ENCODE results near the gene GPR137. TPM values are rescaled to one million over a fixed set of nuclear protein-coding genes. Genes with fewer than 3 reads are reported as not detected.

The GPR137 gene
- total and polyA plus RNA-seq, 9 of the 15 experiments (the other 6 are each of a cell fraction or from before 2014, with no cell fraction given): 0.32 to 26.7 (median 10.7) TPM

DNA sequence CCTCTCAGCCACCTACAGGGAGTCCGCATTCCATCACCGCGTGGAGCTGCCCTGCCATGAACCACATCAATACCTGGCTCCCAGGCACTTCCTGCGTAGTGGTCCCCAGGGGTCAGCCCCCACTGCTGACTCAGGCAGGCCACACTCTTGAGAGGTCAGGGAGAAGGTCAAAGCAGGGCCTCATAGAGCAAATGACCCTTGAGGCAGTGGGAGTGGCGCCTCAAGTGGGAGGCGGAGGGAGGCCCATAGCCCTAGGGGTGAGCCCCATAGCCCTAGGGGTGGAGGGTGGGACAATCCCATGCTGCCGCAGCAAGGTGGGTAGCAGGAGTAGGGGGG, 37.2 kb downstream of the GPR137 start:
- peak; percentile 42 for FAIRE-seq
- Histone ChIP-seq H3K27ac (ENCODE audit: extremely low read depth, low read depth, low read length) (no peak overlapping the region), H3K4me3 (no peak overlapping the region), H3K36me3 (ENCODE audit: control insufficient read depth, insufficient read depth, low read length) (peaks cover 26% of the 10 kb centered on the region; the same call in 1 of the 3 replicates), H3K27me3 (ENCODE audit: control insufficient read depth in 2 of 2, insufficient read depth in 2 of 2, low read length in 2 of 2) (no peaks in the 10 kb centered on the region), H2AFZ (ENCODE audit: low read depth, low read length) (no peak overlapping the region), H3K9ac (ENCODE audit: insufficient read depth in 1 of 2, low read depth in 2 of 2, low read length in 2 of 2) (peak overlapping the region in 1 of 2 experiments; percentile 87; a peak in 2 of 4 replicates), H3K4me2 (ENCODE audit: insufficient read depth, low read length) (no peak overlapping the region; the same call in 1 of the 2 replicates), H3K79me2 (ENCODE audit: control insufficient read depth, insufficient read depth, low read length) (peaks cover 18% of the 10 kb centered on the region), H4K20me1 (replicated peaks; ENCODE audit: control insufficient read depth, insufficient read depth, low read length) (no peaks in the 10 kb centered on the region), H3K9me3 (replicated peaks; ENCODE audit: control insufficient read depth, insufficient read depth, low read depth, low read length) (no peaks in the 10 kb centered on the region), H3K4me1 (replicated peaks in 1 of 2; ENCODE audit: control insufficient read depth in 2 of 2, insufficient read depth in 2 of 2, low read length in 2 of 2) (peaks cover 10 to 41% of the 10 kb centered on the region in 2 experiments; a peak in 4 of 5 replicates), H3K9me1 (ENCODE audit: control insufficient read depth, insufficient read depth, low read length) (no peaks in the 10 kb centered on the region)
- BruUV-seq (replicated peaks): no TSS peak
- POLR2A ChIA-PET: interaction anchor here (0.5 to 1.2 kb wide), 5 partner anchors 8 to 661 kb away, joined by 3 to 15 read pairs (median 3); no protein-coding TSS in a partner anchor
- ATAC-seq: peak; percentile 32
- CTCF ChIA-PET (ENCODE audit: low intra/inter-chr PET ratio): no interaction called here
- in situ Hi-C loops (cut with MboI): no loop called here
- 57% methylated on average over 7 of the region's 7 CpGs for WGBS (ENCODE audit: insufficient coverage, low coverage, missing lambda C conversion rate)
- peak; percentile 42 to 58 (median 44) for DNase-seq (ENCODE audit: extremely low read depth in 1 of 4, low spot score in 3 of 4)
- intact Hi-C loops (cut with micrococcal nuclease): no loop called here
- no peak for TF ChIP-seq FOXM1 (IDR thresholded peaks at IDR 0.05; ENCODE audit: low read depth)
- TF ChIP-seq FOXM1 (CRISPR knock-in tag; IDR thresholded peaks at IDR 0.05; ENCODE audit: low read depth): 0 out of 2 replicates have a peak, but pooled peaks have one; percentile 5
- no peak for TF ChIP-seq ZSCAN29 (IDR thresholded peaks at IDR 0.05)
- TF ChIP-seq, protein P1, sequence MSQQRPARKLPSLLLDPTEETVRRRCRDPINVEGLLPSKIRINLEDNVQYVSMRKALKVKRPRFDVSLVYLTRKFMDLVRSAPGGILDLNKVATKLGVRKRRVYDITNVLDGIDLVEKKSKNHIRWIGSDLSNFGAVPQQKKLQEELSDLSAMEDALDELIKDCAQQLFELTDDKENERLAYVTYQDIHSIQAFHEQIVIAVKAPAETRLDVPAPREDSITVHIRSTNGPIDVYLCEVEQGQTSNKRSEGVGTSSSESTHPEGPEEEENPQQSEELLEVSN (IDR thresholded peaks at IDR 0.05; ENCODE audit: borderline replicate concordance in 1 of 2, extremely low read depth in 1 of 2, insufficient read depth in 1 of 2, insufficient read length in 1 of 2, low read depth in 1 of 2, low read length in 1 of 2, poor library complexity in 1 of 2, severe bottlenecking in 1 of 2): no peak
- TF ChIP-seq POLR2G (IDR thresholded peaks at IDR 0.05; ENCODE audit: low read depth, low read length): peak; percentile 40
- TF ChIP-seq MED1 (CRISPR knock-in tag; IDR thresholded peaks at IDR 0.05; ENCODE audit: borderline replicate concordance): no peak
- TF ChIP-seq BHLHE40 (IDR thresholded peaks at IDR 0.05; ENCODE audit: low read length): no peak
- TF ChIP-seq, protein P2, sequence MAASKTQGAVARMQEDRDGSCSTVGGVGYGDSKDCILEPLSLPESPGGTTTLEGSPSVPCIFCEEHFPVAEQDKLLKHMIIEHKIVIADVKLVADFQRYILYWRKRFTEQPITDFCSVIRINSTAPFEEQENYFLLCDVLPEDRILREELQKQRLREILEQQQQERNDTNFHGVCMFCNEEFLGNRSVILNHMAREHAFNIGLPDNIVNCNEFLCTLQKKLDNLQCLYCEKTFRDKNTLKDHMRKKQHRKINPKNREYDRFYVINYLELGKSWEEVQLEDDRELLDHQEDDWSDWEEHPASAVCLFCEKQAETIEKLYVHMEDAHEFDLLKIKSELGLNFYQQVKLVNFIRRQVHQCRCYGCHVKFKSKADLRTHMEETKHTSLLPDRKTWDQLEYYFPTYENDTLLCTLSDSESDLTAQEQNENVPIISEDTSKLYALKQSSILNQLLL (CRISPR knock-in tag; IDR thresholded peaks at IDR 0.05; ENCODE audit: borderline replicate concordance): no peak
- TF ChIP-seq ZNF780A (CRISPR knock-in tag; IDR thresholded peaks at IDR 0.05): no peak
- no peak for TF ChIP-seq TBP (optimal IDR thresholded peaks at IDR 0.05; ENCODE audit: low read depth, low read length)
- TF ChIP-seq, protein P3, sequence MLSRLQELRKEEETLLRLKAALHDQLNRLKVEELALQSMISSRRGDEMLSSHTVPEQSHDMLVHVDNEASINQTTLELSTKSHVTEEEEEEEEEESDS (CRISPR knock-in tag; IDR thresholded peaks at IDR 0.05): no peak
- TF ChIP-seq ZSCAN32 (CRISPR knock-in tag; IDR thresholded peaks at IDR 0.05): no peak
- no peak for TF ChIP-seq FIP1L1 (IDR thresholded peaks at IDR 0.05; ENCODE audit: low read depth, low read length, poor library complexity, severe bottlenecking)
- no peak for TF ChIP-seq GATA2 (CRISPR knock-in tag; IDR thresholded peaks at IDR 0.05)
- TF ChIP-seq FOXA3 (CRISPR knock-in tag; conservative IDR thresholded peaks at IDR 0.05 in 1 of 2, IDR thresholded peaks at IDR 0.05 in 1 of 2): no peak
- no peak for TF ChIP-seq KDM1A (IDR thresholded peaks at IDR 0.05)
- no peak for TF ChIP-seq E2F3 (CRISPR knock-in tag; IDR thresholded peaks at IDR 0.05)
- peak; percentile 82 for TF ChIP-seq ZBTB7A (IDR thresholded peaks at IDR 0.05; ENCODE audit: borderline replicate concordance, control insufficient read depth, low read depth, low read length)
- TF ChIP-seq SRSF9 (IDR thresholded peaks at IDR 0.05; ENCODE audit: borderline replicate concordance, low read depth, low read length): no peak
- TF ChIP-seq MEF2A (IDR thresholded peaks at IDR 0.05; ENCODE audit: control insufficient read depth, low read depth, low read length): no peak
